Erythroblast (primary cell): ENCODE results near the gene STIMATE.

Experiments used
- GATA1 ChIP-seq: IDR thresholded peaks from 2 replicates; pipeline ENCODE4 v1.6.1; 2011; ENCODE audit warnings: low read depth, mild to moderate bottlenecking, control low read depth, low read length, moderate library complexity
- POLR2A ChIP-seq: IDR thresholded peaks from 2 replicates; pipeline ENCODE4 v1.6.1; 2011; ENCODE audit warnings: mild to moderate bottlenecking, low read length

- no peak for TF ChIP-seq POLR2A
- no peak for TF ChIP-seq GATA1
Observed at GRCh38 chr3:52896613-52897012, 735 bp downstream of the STIMATE start.
